Gastrocnemius medialis (tissue), 4 donors: ENCODE measurements around the gene SETD1A. TPM values are rescaled to one million over a fixed set of nuclear protein-coding genes. Genes with fewer than 3 reads are reported as not detected.

Experiments
- ATAC-seq, 2 donors: fragments of 150-250 bp; one replicate each; pipeline ENCODE4 v1.9.1; 2016
- DNase-seq, 2 donors: peaks; one replicate each; pipeline ENCODE4 v3.0.0-alpha.2; 2019
- H3K27ac ChIP-seq, 4 donors: fragments of 200-600 bp; sonication (generic); 1 replicate in 1 of 4; 2 replicates in 3 of 4; pipeline ENCODE4 v1.5.1; 2016 to 2018; ENCODE audit warnings: mild to moderate bottlenecking in 2 of 4, moderate library complexity in 1 of 4
- H3K27me3 ChIP-seq, 3 donors: fragments of 200-600 bp; sonication (generic) in 2 of 3; 1 replicate in 1 of 3; 2 replicates in 2 of 3; pipeline versions ENCODE4 v1.5.1 to v1.6.0; 2016 to 2019; ENCODE audit warnings: mild to moderate bottlenecking in 1 of 3, moderate library complexity in 1 of 3
- H3K36me3 ChIP-seq, 2 donors: fragments of 200-600 bp; sonication (generic) in 1 of 2; one replicate each; pipeline ENCODE4 v1.5.1; 2017 to 2018
- H3K4me1 ChIP-seq, 2 donors: fragments of 200-600 bp; sonication (generic) in 1 of 2; one replicate each; pipeline ENCODE4 v1.5.1; 2016 to 2017; ENCODE audit warnings: mild to moderate bottlenecking in 2 of 2
- H3K4me3 ChIP-seq, 4 donors: fragments of 200-600 bp; sonication (generic) in 3 of 4; 1 replicate in 1 of 4; 2 replicates in 3 of 4; pipeline ENCODE4 v1.5.1; 2016 to 2019; ENCODE audit warnings: mild to moderate bottlenecking in 2 of 4
- H3K9me3 ChIP-seq, 3 donors: fragments of 200-600 bp; sonication (generic) in 2 of 3; 1 replicate in 1 of 3; 2 replicates in 2 of 3; pipeline ENCODE4 v1.5.1; 2016 to 2019
- CTCF ChIP-seq, 5 experiments: fragments of 450-650 bp in 3 of 5; fragments of 200-600 bp in 2 of 5; sonication (generic) in 2 of 5; IDR thresholded peaks in 4 of 5; conservative IDR thresholded peaks in 1 of 5; 1 replicate in 4 of 5; 2 replicates in 1 of 5; pipeline ENCODE4 v1.5.1; 2016 to 2019; ENCODE audit warnings: antibody characterized with exemption in 5 of 5, mild to moderate bottlenecking in 3 of 5, moderate library complexity in 3 of 5
- POLR2A ChIP-seq, 2 donors: fragments of 450-650 bp; IDR thresholded peaks; one replicate each; pipeline ENCODE4 v1.6.1; 2017; ENCODE audit warnings: antibody characterized with exemption in 2 of 2, mild to moderate bottlenecking in 2 of 2, moderate library complexity in 2 of 2
- in situ Hi-C, 4 donors: fragments of 200-750 bp; cut with MboI; loops; one replicate each; pipeline versions ENCODE4 v1.15.0 to v1.8.0; 2017; ENCODE audit warnings: low sequenced_read_pairs in 4 of 4
- intact Hi-C: fragments of 100-400 bp; cut with DNase I; formaldehyde crosslinking; loops from one replicate; pipeline ENCODE4 v1.15.1; 2023; ENCODE audit warnings: low total_unique reads
- total RNA-seq, 4 donors: library from RNA; depleted of rRNA; stranded (reverse); fragments of >200 nt; gene quantifications; one replicate each; pipeline versions ENCODE4 v1.1.0 to v1.2.3, GENCODE V29; 2016

The SETD1A gene
- total RNA-seq, 4 donors from 2014 or later, result 3.8 to 15.4 (median 9.8) TPM

GRCh38 chr16:30996324-30996984 lies 38.9 kb downstream of the SETD1A start:
- Histone ChIP-seq H3K27ac (peak overlapping the region; percentile 63 to 78 (median 76)), H3K9me3 (no peaks in the 10 kb centered on the region), H3K4me1 (peaks cover 0 to 12% of the 10 kb centered on the region in 2 donors), H3K27me3 (peaks cover 0 to 8% (median 3%) of the 10 kb centered on the region in 3 donors), H3K4me3 (peak overlapping the region; percentile 53 to 96 (median 66)), H3K36me3 (no peaks in the 10 kb centered on the region)
- in situ Hi-C loops (loop anchor here in 3 of 4 donors (25.0 kb wide), 4 partner anchors 91 to 866 kb away; partner anchors contain the start of genes ZNF267 (in 3 of the 3), COX6A2 (in 1 of the 3), PRSS36 (in 1 of the 3) and PRSS53 (in 1 of the 3)), intact Hi-C loops (loop anchor here (2.0 kb wide), 1 partner anchor 36 kb away; the partner anchor contains the start of gene STX4)
- no peak for DNase-seq
- ATAC-seq, result no peak
- TF ChIP-seq CTCF (IDR thresholded peaks at IDR 0.05 in 4 of 5, conservative IDR thresholded peaks at IDR 0.05 in 1 of 5), result no peak
- TF ChIP-seq POLR2A (IDR thresholded peaks at IDR 0.05), result no peak

GRCh38 chr16:30996985-30997724 lies 39.6 kb downstream of the SETD1A start:
- DNase-seq, result peak; percentile 67 to 71
- peaks cover 0 to 12% of the 10 kb centered on the region in 2 donors for H3K4me1 ChIP-seq
- peak overlapping the region; percentile 53 to 96 (median 66) for H3K4me3 ChIP-seq
- peak; percentile 47 to 57 for TF ChIP-seq POLR2A (IDR thresholded peaks at IDR 0.05)
- no peak for TF ChIP-seq CTCF (IDR thresholded peaks at IDR 0.05 in 4 of 5, conservative IDR thresholded peaks at IDR 0.05 in 1 of 5)
- in situ Hi-C loops (loop anchor here in 3 of 4 donors (25.0 kb wide), 4 partner anchors 90 to 865 kb away; partner anchors contain the start of genes ZNF267 (in 3 of the 3), COX6A2 (in 1 of the 3), PRSS36 (in 1 of the 3) and PRSS53 (in 1 of the 3)), intact Hi-C loops (loop anchor here (2.0 kb wide), 1 partner anchor 36 kb away; the partner anchor contains the start of gene STX4)
- H3K27me3 ChIP-seq, result peaks cover 0 to 8% (median 3%) of the 10 kb centered on the region in 3 donors
- H3K36me3 ChIP-seq, result no peaks in the 10 kb centered on the region
- H3K9me3 ChIP-seq, result no peaks in the 10 kb centered on the region
- peak; percentile 89 to 90 for ATAC-seq
- peak overlapping the region; percentile 63 to 78 (median 76) for H3K27ac ChIP-seq

- H3K4me1 ChIP-seq, result peaks cover 0 to 12% of the 10 kb centered on the region in 2 donors
- peaks cover 0 to 8% (median 3%) of the 10 kb centered on the region in 3 donors for H3K27me3 ChIP-seq
- no peaks in the 10 kb centered on the region for H3K9me3 ChIP-seq
- DNase-seq (no peak), ATAC-seq (peak in 1 of 2 donors; percentile 6)
- TF ChIP-seq CTCF (IDR thresholded peaks at IDR 0.05 in 4 of 5, conservative IDR thresholded peaks at IDR 0.05 in 1 of 5) (no peak), POLR2A (IDR thresholded peaks at IDR 0.05) (no peak)
- in situ Hi-C loops, result loop anchor here in 3 of 4 donors (25.0 kb wide), 4 partner anchors 89 to 864 kb away; partner anchors contain the start of genes ZNF267 (in 3 of the 3), COX6A2 (in 1 of the 3), PRSS36 (in 1 of the 3) and PRSS53 (in 1 of the 3)
- H3K27ac ChIP-seq, result peak overlapping the region; percentile 59 to 78 (median 76)
- H3K4me3 ChIP-seq, result peak overlapping the region; percentile 53 to 96 (median 66)
- intact Hi-C loops, result loop anchor here (2.0 kb wide), 1 partner anchor 35 kb away; the partner anchor contains the start of gene STX4
- H3K36me3 ChIP-seq, result no peaks in the 10 kb centered on the region
Measured at GRCh38 chr16:30997725-30998711, 40.5 kb downstream of the SETD1A start.
